ENCODE data around the gene NR1I3.

NR1I3 gene

GRCh38 chr1:161235957-161236775 is 1.8 kb downstream of the NR1I3 start:
- peaks cover 51% of the 10 kb centered on the region for H3K27me3 ChIP-seq (ENCODE audit: insufficient read depth, low read depth, severe bottlenecking)
- TF ChIP-seq CTCF (IDR thresholded peaks at IDR 0.05; ENCODE audit: low read depth, low read length) = no peak
- no peak for DNase-seq
- H3K27ac ChIP-seq = no peak overlapping the region
- no peak overlapping the region for H3K4me3 ChIP-seq (ENCODE audit: low read depth, low read length)
- no peaks in the 10 kb centered on the region for H3K9me3 ChIP-seq (ENCODE audit: severe bottlenecking)
- H3K36me3 ChIP-seq = no peaks in the 10 kb centered on the region

- H3K9me3 ChIP-seq (ENCODE audit: severe bottlenecking) = no peaks in the 10 kb centered on the region
- no peak for TF ChIP-seq CTCF (IDR thresholded peaks at IDR 0.05; ENCODE audit: low read depth, low read length)
- DNase-seq = no peak
- peaks cover 20% of the 10 kb centered on the region; the same call in 1 of the 2 replicates for H3K36me3 ChIP-seq
- no peak overlapping the region for H3K4me3 ChIP-seq (ENCODE audit: low read depth, low read length)
- H3K27me3 ChIP-seq (ENCODE audit: insufficient read depth, low read depth, severe bottlenecking) = peaks cover 22% of the 10 kb centered on the region
- no peak overlapping the region for H3K27ac ChIP-seq
Measured at GRCh38 chr1:161233102-161233501, 4.9 kb downstream of the NR1I3 start.

GRCh38 chr1:161230762-161231161 is 7.2 kb downstream of the NR1I3 start:
- Histone ChIP-seq H3K9me3 (ENCODE audit: severe bottlenecking) (no peaks in the 10 kb centered on the region), H3K4me3 (ENCODE audit: low read depth, low read length) (no peak overlapping the region), H3K27ac (no peak overlapping the region), H3K27me3 (ENCODE audit: insufficient read depth, low read depth, severe bottlenecking) (peaks cover 2% of the 10 kb centered on the region), H3K36me3 (peaks cover 24% of the 10 kb centered on the region; the same call in 1 of the 2 replicates)
- no peak for TF ChIP-seq CTCF (IDR thresholded peaks at IDR 0.05; ENCODE audit: low read depth, low read length)
- DNase-seq = no peak

GRCh38 chr1:161229896-161230295 is 8.1 kb downstream of the NR1I3 start:
- Histone ChIP-seq H3K4me3 (ENCODE audit: low read depth, low read length) (no peak overlapping the region), H3K27me3 (ENCODE audit: insufficient read depth, low read depth, severe bottlenecking) (no peaks in the 10 kb centered on the region), H3K27ac (no peak overlapping the region), H3K36me3 (peaks cover 24% of the 10 kb centered on the region; the same call in 1 of the 2 replicates), H3K9me3 (ENCODE audit: severe bottlenecking) (no peaks in the 10 kb centered on the region)
- DNase-seq = no peak
- peak; percentile 47 for TF ChIP-seq CTCF (IDR thresholded peaks at IDR 0.05; ENCODE audit: low read depth, low read length)

- Histone ChIP-seq H3K4me3 (ENCODE audit: low read depth, low read length) (no peak overlapping the region), H3K9me3 (ENCODE audit: severe bottlenecking) (no peaks in the 10 kb centered on the region), H3K27me3 (ENCODE audit: insufficient read depth, low read depth, severe bottlenecking) (no peaks in the 10 kb centered on the region), H3K27ac (no peak overlapping the region), H3K36me3 (peaks cover 24% of the 10 kb centered on the region; the same call in 1 of the 2 replicates)
- DNase-seq = no peak
- no peak for TF ChIP-seq CTCF (IDR thresholded peaks at IDR 0.05; ENCODE audit: low read depth, low read length)
Measured at GRCh38 chr1:161228032-161228431, 10.0 kb downstream of the NR1I3 start.

All from WERI-Rb-1 (cell line).